HG02588 (cell line): ENCODE results near the gene ABI2.

Source experiments
- ATAC-seq: cut with Tn5 transposase; IDR thresholded peaks from one replicate; pipeline ENCODE4 v1.9.1; 2021; ENCODE audit warnings: mild to moderate bottlenecking, moderate library complexity; ENCODE audit not compliant: unreplicated experiment

ABI2 gene

GRCh38 chr2:203471323-203471722, 143.1 kb downstream of the ABI2 start:
- no peak for ATAC-seq

GRCh38 chr2:203476881-203477280, 148.7 kb downstream of the ABI2 start:
- no peak for ATAC-seq

- ATAC-seq = no peak
These were observed 152.4 kb downstream of the ABI2 start for GRCh38 chr2:203480623-203481022.

GRCh38 chr2:203484266-203485112, 156.3 kb downstream of the ABI2 start:
- ATAC-seq = peak; percentile 47

- ATAC-seq = no peak
These were observed 161.3 kb downstream of the ABI2 start for GRCh38 chr2:203489531-203489930.

GRCh38 chr2:203490391-203490790, 162.2 kb downstream of the ABI2 start:
- ATAC-seq = no peak

- no peak for ATAC-seq
These were observed 164.8 kb downstream of the ABI2 start for GRCh38 chr2:203492965-203493364.
